Keratinocyte (primary cell): ENCODE data around the gene RENBP.

Experiments used
- EZH2 ChIP-seq: IDR thresholded peaks from one replicate; pipeline ENCODE4 v1.6.1; 2012; ENCODE audit warnings: inconsistent platforms, mild to moderate bottlenecking, low read length, moderate library complexity
- TF ChIP-seq, protein P1 (sequence below), 3 experiments: IDR thresholded peaks in 1 of 3; conservative IDR thresholded peaks in 1 of 3; optimal IDR thresholded peaks in 1 of 3; 2 replicates in 2 of 3; 3 replicates in 1 of 3; pipeline versions ENCODE3 to v1.5.1; 2011; ENCODE audit warnings: low read length in 3 of 3, mild to moderate bottlenecking in 3 of 3, moderate library complexity in 2 of 3, control low read depth in 1 of 3, inconsistent platforms in 1 of 3; ENCODE audit not compliant: insufficient read depth in 2 of 3; ENCODE audit errors: extremely low read depth in 1 of 3

- TF ChIP-seq, protein P1, sequence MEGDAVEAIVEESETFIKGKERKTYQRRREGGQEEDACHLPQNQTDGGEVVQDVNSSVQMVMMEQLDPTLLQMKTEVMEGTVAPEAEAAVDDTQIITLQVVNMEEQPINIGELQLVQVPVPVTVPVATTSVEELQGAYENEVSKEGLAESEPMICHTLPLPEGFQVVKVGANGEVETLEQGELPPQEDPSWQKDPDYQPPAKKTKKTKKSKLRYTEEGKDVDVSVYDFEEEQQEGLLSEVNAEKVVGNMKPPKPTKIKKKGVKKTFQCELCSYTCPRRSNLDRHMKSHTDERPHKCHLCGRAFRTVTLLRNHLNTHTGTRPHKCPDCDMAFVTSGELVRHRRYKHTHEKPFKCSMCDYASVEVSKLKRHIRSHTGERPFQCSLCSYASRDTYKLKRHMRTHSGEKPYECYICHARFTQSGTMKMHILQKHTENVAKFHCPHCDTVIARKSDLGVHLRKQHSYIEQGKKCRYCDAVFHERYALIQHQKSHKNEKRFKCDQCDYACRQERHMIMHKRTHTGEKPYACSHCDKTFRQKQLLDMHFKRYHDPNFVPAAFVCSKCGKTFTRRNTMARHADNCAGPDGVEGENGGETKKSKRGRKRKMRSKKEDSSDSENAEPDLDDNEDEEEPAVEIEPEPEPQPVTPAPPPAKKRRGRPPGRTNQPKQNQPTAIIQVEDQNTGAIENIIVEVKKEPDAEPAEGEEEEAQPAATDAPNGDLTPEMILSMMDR (optimal IDR thresholded peaks at IDR 0.05 in 1 of 3, IDR thresholded peaks at IDR 0.05 in 1 of 3, conservative IDR thresholded peaks at IDR 0.05 in 1 of 3; ENCODE audit: extremely low read depth in 1 of 3, insufficient read depth in 2 of 3, low read length in 3 of 3), result no peak
- TF ChIP-seq EZH2, result no peak
Measured at GRCh38 chrX:153971124-153971449, 26.6 kb upstream of the RENBP start.
